ENCODE results near the gene MRPL19.

DNA sequence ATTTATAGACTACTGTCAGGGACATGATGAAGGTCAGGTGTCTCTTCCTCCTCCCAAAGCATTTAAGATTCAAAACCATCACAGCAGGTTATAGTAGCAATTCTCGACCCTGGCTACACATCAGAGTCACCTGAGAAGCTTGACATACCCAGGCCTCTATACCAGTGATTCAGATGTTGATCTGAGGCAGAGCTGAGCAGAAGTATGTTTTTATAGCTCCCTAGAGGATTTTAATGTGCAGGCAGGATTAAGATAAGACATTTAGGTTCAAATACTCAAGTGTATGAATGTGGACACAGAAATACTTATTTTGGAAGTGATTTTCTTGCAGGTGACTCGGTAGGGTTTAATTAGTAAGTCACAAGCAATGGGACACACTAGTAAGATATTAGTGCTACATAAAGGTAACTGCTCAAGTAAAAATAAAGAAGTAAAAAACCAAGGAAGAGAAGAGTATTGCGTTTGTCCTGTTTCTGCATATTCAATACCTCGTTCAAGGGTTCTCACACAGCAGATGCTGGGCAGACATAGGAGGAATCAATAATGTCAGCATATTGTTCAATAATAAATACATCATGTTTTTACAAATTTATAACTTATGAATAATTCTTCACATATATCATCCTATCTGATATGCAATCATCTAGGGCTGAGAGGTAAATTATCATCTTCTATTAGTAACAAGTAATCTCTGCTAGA is 57.2 kb downstream of the MRPL19 start:
- TF ChIP-seq, protein P1, sequence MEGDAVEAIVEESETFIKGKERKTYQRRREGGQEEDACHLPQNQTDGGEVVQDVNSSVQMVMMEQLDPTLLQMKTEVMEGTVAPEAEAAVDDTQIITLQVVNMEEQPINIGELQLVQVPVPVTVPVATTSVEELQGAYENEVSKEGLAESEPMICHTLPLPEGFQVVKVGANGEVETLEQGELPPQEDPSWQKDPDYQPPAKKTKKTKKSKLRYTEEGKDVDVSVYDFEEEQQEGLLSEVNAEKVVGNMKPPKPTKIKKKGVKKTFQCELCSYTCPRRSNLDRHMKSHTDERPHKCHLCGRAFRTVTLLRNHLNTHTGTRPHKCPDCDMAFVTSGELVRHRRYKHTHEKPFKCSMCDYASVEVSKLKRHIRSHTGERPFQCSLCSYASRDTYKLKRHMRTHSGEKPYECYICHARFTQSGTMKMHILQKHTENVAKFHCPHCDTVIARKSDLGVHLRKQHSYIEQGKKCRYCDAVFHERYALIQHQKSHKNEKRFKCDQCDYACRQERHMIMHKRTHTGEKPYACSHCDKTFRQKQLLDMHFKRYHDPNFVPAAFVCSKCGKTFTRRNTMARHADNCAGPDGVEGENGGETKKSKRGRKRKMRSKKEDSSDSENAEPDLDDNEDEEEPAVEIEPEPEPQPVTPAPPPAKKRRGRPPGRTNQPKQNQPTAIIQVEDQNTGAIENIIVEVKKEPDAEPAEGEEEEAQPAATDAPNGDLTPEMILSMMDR (IDR thresholded peaks at IDR 0.05; ENCODE audit: low read depth, low read length) = no peak
- no peak for TF ChIP-seq POLR2A (IDR thresholded peaks at IDR 0.05; ENCODE audit: extremely low read depth, insufficient read length)

All from NB4 (cell line).